Omental fat pad (tissue), 4 donors: ENCODE results near the gene WWC1. TPM values are rescaled to one million over a fixed set of nuclear protein-coding genes. Genes with fewer than 3 reads are reported as not detected.

Experiments used
- ATAC-seq: fragments of 150-250 bp; one replicate; pipeline ENCODE4 v1.9.1; 2016; ENCODE audit warnings: mild to moderate bottlenecking, moderate library complexity; ENCODE audit not compliant: low FRiP score
- DNase-seq: peaks from one replicate; pipeline ENCODE4 v3.0.0-alpha.2; 2019; ENCODE audit warnings: low spot score
- total RNA-seq, 4 donors: library from RNA; depleted of rRNA; stranded (reverse); fragments of >200 nt; gene quantifications; one replicate each; pipeline ENCODE4 v1.1.0, GENCODE V29; 2016
- TF ChIP-seq, protein P1 (sequence below), 3 donors: fragments of 450-650 bp; IDR thresholded peaks; one replicate each; pipeline ENCODE4 v1.5.1; 2016 to 2017; ENCODE audit warnings: antibody characterized with exemption in 3 of 3, mild to moderate bottlenecking in 3 of 3, moderate library complexity in 2 of 3

The WWC1 gene
- total RNA-seq: 10 to 100 TPM in 3 of 4 donors, under 1 TPM in 1; 0.63 to 92.6 (median 21.0) TPM

DNA sequence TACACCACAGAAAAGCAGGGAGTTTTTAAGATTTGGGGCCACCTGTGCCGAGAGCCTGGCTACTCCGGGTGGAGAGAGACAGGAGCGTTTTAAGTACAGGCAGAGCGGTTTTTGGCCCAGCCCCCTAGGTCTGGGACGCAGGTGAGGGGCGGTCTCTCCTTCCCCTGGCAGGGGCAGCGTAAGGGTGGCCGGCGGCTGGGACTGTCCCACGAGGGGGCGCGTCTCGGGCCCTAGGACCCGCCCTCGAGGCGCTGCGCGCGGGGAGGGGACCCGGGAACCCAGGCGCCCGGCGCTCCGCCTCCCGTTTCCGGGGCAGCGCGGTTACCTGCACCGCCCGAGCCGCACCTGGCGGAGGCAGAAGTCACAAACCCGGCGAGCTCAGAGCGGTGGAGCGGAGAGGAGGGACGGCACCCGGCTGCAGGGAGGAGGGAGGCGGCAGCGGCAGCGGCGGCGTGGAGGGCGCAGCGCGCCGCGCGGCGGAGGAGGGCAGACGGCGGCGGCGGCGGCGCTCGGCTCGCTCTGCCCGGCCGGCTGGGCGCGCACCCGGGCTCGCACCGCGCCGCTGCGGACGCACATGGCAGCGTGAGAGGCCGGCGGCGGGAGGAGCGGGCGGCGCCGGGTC, at the start of gene WWC1:
Gene WWC1 (plus strand): TSS at position 304 of the 622 bp plus-strand sequence. CDS start 508 bp downstream, outside the sequence.
- peak; percentile 70 for ATAC-seq
- no peak for DNase-seq
- TF ChIP-seq, protein P1, sequence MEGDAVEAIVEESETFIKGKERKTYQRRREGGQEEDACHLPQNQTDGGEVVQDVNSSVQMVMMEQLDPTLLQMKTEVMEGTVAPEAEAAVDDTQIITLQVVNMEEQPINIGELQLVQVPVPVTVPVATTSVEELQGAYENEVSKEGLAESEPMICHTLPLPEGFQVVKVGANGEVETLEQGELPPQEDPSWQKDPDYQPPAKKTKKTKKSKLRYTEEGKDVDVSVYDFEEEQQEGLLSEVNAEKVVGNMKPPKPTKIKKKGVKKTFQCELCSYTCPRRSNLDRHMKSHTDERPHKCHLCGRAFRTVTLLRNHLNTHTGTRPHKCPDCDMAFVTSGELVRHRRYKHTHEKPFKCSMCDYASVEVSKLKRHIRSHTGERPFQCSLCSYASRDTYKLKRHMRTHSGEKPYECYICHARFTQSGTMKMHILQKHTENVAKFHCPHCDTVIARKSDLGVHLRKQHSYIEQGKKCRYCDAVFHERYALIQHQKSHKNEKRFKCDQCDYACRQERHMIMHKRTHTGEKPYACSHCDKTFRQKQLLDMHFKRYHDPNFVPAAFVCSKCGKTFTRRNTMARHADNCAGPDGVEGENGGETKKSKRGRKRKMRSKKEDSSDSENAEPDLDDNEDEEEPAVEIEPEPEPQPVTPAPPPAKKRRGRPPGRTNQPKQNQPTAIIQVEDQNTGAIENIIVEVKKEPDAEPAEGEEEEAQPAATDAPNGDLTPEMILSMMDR (IDR thresholded peaks at IDR 0.05): no peak

DNA sequence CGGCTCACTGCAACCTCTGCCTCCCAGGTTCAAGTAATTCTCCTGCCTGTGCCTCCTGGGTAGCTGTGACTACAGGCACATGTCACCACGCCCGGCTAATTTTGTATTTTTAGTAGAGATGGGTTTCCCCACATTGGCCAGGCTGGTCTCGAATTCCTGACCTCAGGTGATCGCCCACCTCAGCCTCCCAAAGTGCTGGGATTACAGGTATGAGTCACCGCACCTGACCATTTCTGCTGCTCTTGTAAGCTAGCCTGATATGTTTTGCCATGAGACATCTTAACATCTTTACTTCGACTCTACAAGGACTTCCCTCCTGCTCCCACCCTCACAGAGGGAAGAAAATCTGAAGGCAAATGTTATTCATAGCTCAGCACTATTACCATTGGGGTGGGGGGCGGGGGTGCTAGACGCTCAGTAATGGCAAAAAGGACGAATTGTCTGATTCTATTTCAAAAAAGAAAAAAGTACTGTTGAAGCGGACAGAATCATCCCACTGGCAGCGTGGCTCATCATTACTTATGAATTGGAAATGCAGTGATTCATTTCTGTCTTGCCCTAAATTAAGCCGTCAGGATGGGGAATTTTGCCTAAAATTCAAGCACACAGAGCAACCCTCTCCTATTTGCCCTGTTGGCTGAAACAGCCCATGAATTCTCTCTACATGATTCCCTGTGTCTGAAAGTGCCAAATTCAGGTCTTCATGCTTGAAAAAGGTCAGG, 46.4 kb upstream of the WWC1 start:
- DNase-seq: no peak
- TF ChIP-seq, protein P1 (IDR thresholded peaks at IDR 0.05): no peak
- ATAC-seq: no peak

DNA sequence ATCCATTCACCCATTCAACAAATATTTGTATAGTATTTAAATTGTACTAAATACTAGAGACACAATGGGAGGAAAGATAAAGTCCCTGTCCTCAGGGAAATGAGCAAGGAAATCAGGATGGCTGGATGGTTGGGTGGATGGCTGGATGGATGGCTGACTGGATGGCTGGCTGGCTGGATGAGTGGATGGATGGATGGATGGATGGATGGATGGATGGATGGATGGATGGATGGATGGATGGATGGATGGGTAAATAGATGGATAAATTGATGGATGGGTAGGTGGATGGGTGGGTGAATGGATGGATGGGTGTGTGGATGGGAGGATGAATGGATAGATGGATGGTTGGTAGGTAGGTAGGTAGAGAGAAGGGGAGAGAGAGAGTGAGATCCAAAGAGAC, 41.5 kb upstream of the WWC1 start:
- DNase-seq: no peak
- TF ChIP-seq, protein P1 (IDR thresholded peaks at IDR 0.05): no peak
- no peak for ATAC-seq

DNA sequence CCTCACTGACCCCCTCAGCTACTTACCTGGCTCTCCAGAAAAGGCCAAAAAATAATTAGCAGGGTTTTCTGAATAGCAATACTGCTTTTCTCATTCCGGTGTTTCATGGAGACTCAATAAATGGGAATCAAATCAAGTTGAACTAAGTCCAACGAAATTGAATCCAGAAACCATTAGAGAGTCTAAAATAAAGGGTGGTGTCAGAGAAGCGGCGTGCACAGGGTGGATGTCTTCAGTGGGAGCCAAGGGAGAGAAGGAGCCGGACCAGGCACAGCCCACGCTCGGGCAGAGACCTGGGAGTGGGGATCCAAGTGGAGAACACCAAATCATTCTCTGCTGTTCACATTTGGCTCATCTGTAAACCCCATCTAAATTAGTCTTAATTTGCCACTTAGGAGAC, 40.2 kb upstream of the WWC1 start:
- DNase-seq (no peak), ATAC-seq (no peak)
- TF ChIP-seq, protein P1 (IDR thresholded peaks at IDR 0.05): no peak

DNA sequence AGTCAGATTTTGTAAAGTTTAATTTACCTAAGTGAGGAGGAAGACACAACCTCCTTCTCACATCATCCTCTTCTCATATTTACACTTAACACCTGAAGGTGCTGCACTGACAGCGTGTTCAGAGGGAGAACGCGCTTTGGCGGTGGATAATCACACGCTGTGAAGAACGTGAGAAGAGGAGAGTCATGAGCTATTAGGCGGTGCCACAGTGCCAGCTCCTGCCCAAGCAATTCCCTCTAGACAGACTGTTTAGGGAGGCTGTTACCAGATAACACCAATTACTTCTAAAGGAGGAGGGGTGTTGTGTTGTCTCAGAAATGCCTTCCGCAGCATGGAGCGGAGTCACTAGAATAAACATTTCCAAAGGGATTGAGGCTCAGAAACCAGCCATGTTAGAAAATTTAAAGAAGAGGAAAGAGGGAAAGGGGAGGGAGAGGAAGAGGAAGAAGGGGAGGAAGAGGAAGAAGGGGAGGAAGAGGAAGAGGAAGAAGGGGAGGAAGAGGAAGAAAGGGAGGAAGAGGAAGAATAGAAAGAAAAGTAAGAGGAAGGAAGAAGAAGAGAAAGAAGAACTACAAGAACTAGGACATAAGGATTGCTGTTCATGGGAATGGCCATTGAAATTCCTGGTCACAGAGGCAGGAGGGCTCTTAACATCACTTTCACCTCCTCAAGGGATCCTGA, 37.3 kb upstream of the WWC1 start:
- TF ChIP-seq, protein P1 (IDR thresholded peaks at IDR 0.05): no peak
- ATAC-seq: no peak
- DNase-seq: no peak

DNA sequence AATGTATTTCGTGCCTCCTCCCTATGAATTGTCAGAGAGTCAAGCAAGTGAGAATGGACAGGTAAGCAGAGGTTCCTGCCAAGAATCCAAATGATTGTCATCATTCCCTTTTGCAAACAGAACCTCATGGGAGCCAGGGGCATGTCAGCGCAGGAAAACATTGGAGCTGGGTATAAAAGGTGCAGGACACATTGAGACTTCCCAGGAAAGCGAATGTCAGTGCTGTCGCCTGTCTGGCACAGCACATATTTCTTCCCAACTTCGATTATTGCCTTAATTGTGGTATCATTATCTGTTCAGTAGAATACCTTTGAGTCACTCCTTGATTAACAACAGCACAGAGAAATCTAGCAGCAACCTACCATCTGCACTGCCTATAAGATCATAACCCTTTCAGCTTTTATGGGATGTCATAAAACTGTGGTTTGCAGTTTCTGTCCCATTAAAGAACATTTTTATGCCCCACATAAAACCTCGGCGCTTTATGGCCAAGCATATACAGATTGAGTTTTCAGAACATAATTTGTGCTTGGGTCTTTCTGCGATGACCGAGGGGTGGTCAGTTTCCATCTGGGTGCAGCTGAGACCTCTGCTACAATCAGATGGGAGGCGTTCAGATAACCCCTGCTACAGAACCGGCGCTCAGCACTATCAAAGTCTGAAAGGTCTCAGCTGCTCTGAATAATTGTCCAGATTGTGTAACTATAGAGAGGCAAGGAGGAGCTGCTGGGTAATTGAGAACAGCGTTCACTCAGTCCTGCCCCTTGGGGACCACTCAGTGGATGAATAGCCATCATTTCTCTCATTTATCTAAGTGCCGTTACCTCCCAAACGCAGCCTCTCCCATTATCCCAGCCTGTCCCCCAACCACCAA, 30.9 kb upstream of the WWC1 start:
- TF ChIP-seq, protein P1 (IDR thresholded peaks at IDR 0.05): no peak
- ATAC-seq: peak; percentile 13
- DNase-seq: no peak
